Renal pelvis (tissue), 3 donors: ENCODE data around the gene LRRC45. TPM values are rescaled to one million over a fixed set of nuclear protein-coding genes. Genes with fewer than 3 reads are reported as not detected.

Experiments
- polyA plus RNA-seq, 3 donors: library from polyadenylated mRNA; unstranded; fragments of 120-200 nt; gene quantifications; one replicate each; pipeline ENCODE4 v1.2.1, GENCODE V29; 2013; ENCODE audit not compliant: insufficient read length in 3 of 3

Gene LRRC45
- polyA plus RNA-seq, 3 donors = 15.8 to 18.1 (median 16.6) TPM

Other genes starting within 250 kb of the LRRC45 start
- gene GCGR, start 219.2 kb upstream of the LRRC45 start, polyA plus RNA-seq = 10 to 100 TPM; 11.1 to 14.0 (median 12.1) TPM
- 100 to 1,000 TPM; 102 to 124 (median 122) TPM for gene MCRIP1, start 190.0 kb upstream of the LRRC45 start, polyA plus RNA-seq
- gene PPP1R27, start 188.3 kb upstream of the LRRC45 start, polyA plus RNA-seq = under 1 TPM in 2 of 3 donors, not detected in 1; 0.14 to 0.44 TPM
- 100 to 1,000 TPM; 415 to 451 (median 445) TPM for gene P4HB, start 162.8 kb upstream of the LRRC45 start, polyA plus RNA-seq
- 100 to 1,000 TPM; 171 to 228 (median 216) TPM for gene ARHGDIA, start 152.0 kb upstream of the LRRC45 start, polyA plus RNA-seq
- 10 to 100 TPM; 63.3 to 93.8 (median 83.9) TPM for gene ALYREF, start 131.7 kb upstream of the LRRC45 start, polyA plus RNA-seq
- 100 to 1,000 TPM in 2 of 3 donors, 10 to 100 TPM in 1; 87.9 to 118 (median 117) TPM for gene ANAPC11, start 131.6 kb upstream of the LRRC45 start, polyA plus RNA-seq
- 1 to 10 TPM in 1 of 3 donors, under 1 TPM in 2; 0.71 to 1.2 (median 0.76) TPM for gene NPB, start 121.1 kb upstream of the LRRC45 start, polyA plus RNA-seq
- 10 to 100 TPM; 49.6 to 55.1 (median 52.9) TPM for gene PCYT2, start 111.9 kb upstream of the LRRC45 start, polyA plus RNA-seq
- 10 to 100 TPM; 14.0 to 21.3 (median 20.6) TPM for gene SIRT7, start 105.1 kb upstream of the LRRC45 start, polyA plus RNA-seq
- 10 to 100 TPM; 12.9 to 14.9 (median 13.1) TPM for gene MAFG, start 95.6 kb upstream of the LRRC45 start, polyA plus RNA-seq
- 10 to 100 TPM; 26.8 to 38.2 (median 31.9) TPM for gene PYCR1, start 86.0 kb upstream of the LRRC45 start, polyA plus RNA-seq
- gene MYADML2, start 76.1 kb upstream of the LRRC45 start, polyA plus RNA-seq = under 1 TPM; 0.17 to 0.36 (median 0.24) TPM
- 1 to 10 TPM; 2.1 to 4.3 (median 2.4) TPM for gene NOTUM, start 62.1 kb upstream of the LRRC45 start, polyA plus RNA-seq
- gene ASPSCR1, start 45.7 kb upstream of the LRRC45 start, polyA plus RNA-seq = 10 to 100 TPM; 37.2 to 40.1 (median 37.4) TPM
- 10 to 100 TPM; 38.7 to 51.4 (median 48.5) TPM for gene CENPX, start 427 bp upstream of the LRRC45 start, polyA plus RNA-seq
- gene RAC3, start 8.4 kb downstream of the LRRC45 start, polyA plus RNA-seq = 10 to 100 TPM; 13.4 to 17.1 (median 14.6) TPM
- gene DCXR, start 14.4 kb downstream of the LRRC45 start, polyA plus RNA-seq = 100 to 1,000 TPM in 2 of 3 donors, 10 to 100 TPM in 1; 98.3 to 138 (median 102) TPM
- 10 to 100 TPM; 49.4 to 56.6 (median 54.8) TPM for gene RFNG, start 28.5 kb downstream of the LRRC45 start, polyA plus RNA-seq
- 100 to 1,000 TPM; 127 to 149 (median 140) TPM for gene GPS1, start 28.6 kb downstream of the LRRC45 start, polyA plus RNA-seq
- gene DUS1L, start 42.5 kb downstream of the LRRC45 start, polyA plus RNA-seq = 10 to 100 TPM; 76.8 to 96.3 (median 90.9) TPM
- 10 to 100 TPM; 41.4 to 56.7 (median 50.1) TPM for gene FASN, start 74.9 kb downstream of the LRRC45 start, polyA plus RNA-seq
- 10 to 100 TPM; 50.9 to 98.3 (median 89.0) TPM for gene CCDC57, start 189.5 kb downstream of the LRRC45 start, polyA plus RNA-seq
- 10 to 100 TPM; 13.6 to 15.2 (median 13.9) TPM for gene SLC16A3, start 205.7 kb downstream of the LRRC45 start, polyA plus RNA-seq